Parathyroid adenoma (tissue), 2 donors: ENCODE results near the gene SNX27.

Experiments used
- H2AFZ ChIP-seq: fragments of 300-600 bp; sonication (generic); one replicate; pipeline ENCODE4 v1.7.0; 2017; ENCODE audit warnings: antibody characterized with exemption, mild to moderate bottlenecking
- H3K27ac ChIP-seq: fragments of 300-600 bp; sonication (generic); one replicate; pipeline ENCODE4 v1.7.0; 2017
- H3K27me3 ChIP-seq: fragments of 300-600 bp; sonication (generic); one replicate; pipeline ENCODE4 v1.7.0; 2017; ENCODE audit warnings: low read length; ENCODE audit not compliant: control insufficient read depth, insufficient read depth
- H3K36me3 ChIP-seq: fragments of 300-600 bp; sonication (generic); one replicate; pipeline ENCODE4 v1.7.0; 2017; ENCODE audit warnings: low read length; ENCODE audit not compliant: control insufficient read depth, insufficient read depth
- H3K4me1 ChIP-seq: fragments of 300-600 bp; sonication (generic); one replicate; pipeline ENCODE4 v1.7.0; 2017; ENCODE audit warnings: control low read depth
- H3K4me2 ChIP-seq: fragments of 300-600 bp; sonication (generic); one replicate; pipeline ENCODE4 v1.7.0; 2017; ENCODE audit warnings: low read length
- H3K4me3 ChIP-seq: fragments of 300-600 bp; sonication (generic); one replicate; pipeline ENCODE4 v1.7.0; 2017; ENCODE audit warnings: low read depth, low read length
- H3K79me2 ChIP-seq: fragments of 300-600 bp; sonication (generic); one replicate; pipeline ENCODE4 v1.7.0; 2017; ENCODE audit warnings: control low read depth
- H3K9ac ChIP-seq: fragments of 300-600 bp; sonication (generic); one replicate; pipeline ENCODE4 v1.7.0; 2017; ENCODE audit warnings: mild to moderate bottlenecking
- H3K9me3 ChIP-seq: fragments of 300-600 bp; sonication (generic); one replicate; pipeline ENCODE4 v1.7.0; 2017; ENCODE audit warnings: low read length; ENCODE audit not compliant: control insufficient read depth
- CTCF ChIP-seq: fragments of 300-600 bp; sonication (generic); IDR thresholded peaks from one replicate; pipeline ENCODE4 v1.7.0; 2017; ENCODE audit warnings: antibody characterized with exemption, mild to moderate bottlenecking
- donor health status: primary hyperparathyroidism.

Gene SNX27

GRCh38 chr1:151578941-151579340, 32.9 kb upstream of the SNX27 start:
- no peaks in the 10 kb centered on the region for H3K36me3 ChIP-seq
- H3K79me2 ChIP-seq, result no peaks in the 10 kb centered on the region
- H3K27ac ChIP-seq, result no peak overlapping the region
- H3K4me1 ChIP-seq, result peaks cover 18% of the 10 kb centered on the region
- H3K9ac ChIP-seq, result no peak overlapping the region
- no peaks in the 10 kb centered on the region for H3K9me3 ChIP-seq
- no peak for TF ChIP-seq CTCF
- H3K27me3 ChIP-seq, result no peaks in the 10 kb centered on the region
- H3K4me3 ChIP-seq, result no peak overlapping the region
- H3K4me2 ChIP-seq, result no peak overlapping the region
- H2AFZ ChIP-seq, result no peak overlapping the region

DNA sequence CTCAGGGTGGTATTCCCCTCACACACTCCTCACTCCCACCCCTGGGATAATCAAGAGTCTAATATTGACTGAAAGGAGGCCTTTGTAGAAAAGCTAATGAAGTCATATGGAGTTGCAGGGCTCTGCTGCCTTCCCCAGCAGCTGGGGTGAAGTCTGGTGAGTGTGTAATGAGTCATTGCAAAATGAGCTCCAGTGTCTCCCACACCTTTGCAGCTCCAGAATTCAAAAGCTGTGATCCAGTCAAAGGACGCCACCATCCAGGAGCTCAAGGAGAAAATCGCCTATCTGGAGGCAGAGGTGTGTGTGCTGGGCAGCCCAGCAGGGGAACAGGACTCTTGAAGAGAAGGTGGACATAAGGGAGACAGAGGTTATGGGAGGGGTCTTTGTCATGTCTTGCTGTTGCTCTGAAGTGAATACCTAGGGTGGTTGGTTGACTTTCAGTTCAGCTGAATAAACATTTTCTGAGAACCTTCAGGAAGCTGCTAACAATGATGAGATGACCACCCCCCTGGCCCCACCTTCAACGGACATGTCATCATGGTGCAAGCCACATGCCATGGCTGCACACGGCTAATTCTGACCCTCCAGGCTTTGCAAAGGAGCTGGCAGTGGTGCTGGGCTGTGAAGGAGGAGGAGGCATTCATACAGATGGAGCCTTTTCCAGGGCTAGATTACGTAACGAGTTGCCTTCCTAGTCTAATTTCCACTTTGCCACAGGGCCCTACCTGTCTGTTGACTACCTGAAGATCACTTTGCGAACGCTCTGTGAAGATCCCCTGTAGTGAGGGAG, 32.2 kb upstream of the SNX27 start:
- no peak for TF ChIP-seq CTCF
- no peaks in the 10 kb centered on the region for H3K36me3 ChIP-seq
- no peaks in the 10 kb centered on the region for H3K9me3 ChIP-seq
- no peak overlapping the region for H2AFZ ChIP-seq
- peaks cover 22% of the 10 kb centered on the region for H3K4me1 ChIP-seq
- H3K27me3 ChIP-seq, result no peaks in the 10 kb centered on the region
- no peak overlapping the region for H3K4me2 ChIP-seq
- H3K4me3 ChIP-seq, result no peak overlapping the region
- H3K9ac ChIP-seq, result no peak overlapping the region
- no peak overlapping the region for H3K27ac ChIP-seq
- no peaks in the 10 kb centered on the region for H3K79me2 ChIP-seq

- H3K4me3 ChIP-seq, result no peak overlapping the region
- H3K27me3 ChIP-seq, result no peaks in the 10 kb centered on the region
- H3K4me1 ChIP-seq, result peaks cover 13% of the 10 kb centered on the region
- no peak overlapping the region for H2AFZ ChIP-seq
- peak overlapping the region; percentile 80 for H3K27ac ChIP-seq
- H3K9me3 ChIP-seq, result no peaks in the 10 kb centered on the region
- H3K9ac ChIP-seq, result no peak overlapping the region
- H3K4me2 ChIP-seq, result no peak overlapping the region
- no peaks in the 10 kb centered on the region for H3K79me2 ChIP-seq
- no peaks in the 10 kb centered on the region for H3K36me3 ChIP-seq
- no peak for TF ChIP-seq CTCF
These were observed 30.4 kb upstream of the SNX27 start for GRCh38 chr1:151581451-151581850.

- TF ChIP-seq CTCF, result no peak
- H3K9ac ChIP-seq, result no peak overlapping the region
- H3K4me3 ChIP-seq, result no peak overlapping the region
- no peaks in the 10 kb centered on the region for H3K27me3 ChIP-seq
- H3K9me3 ChIP-seq, result no peaks in the 10 kb centered on the region
- H3K4me2 ChIP-seq, result no peak overlapping the region
- H3K79me2 ChIP-seq, result no peaks in the 10 kb centered on the region
- peaks cover 13% of the 10 kb centered on the region for H3K4me1 ChIP-seq
- H2AFZ ChIP-seq, result no peak overlapping the region
- H3K27ac ChIP-seq, result peak overlapping the region; percentile 80
- H3K36me3 ChIP-seq, result no peaks in the 10 kb centered on the region
These were observed 29.9 kb upstream of the SNX27 start for GRCh38 chr1:151581921-151582320.

- Histone ChIP-seq H3K27ac (no peak overlapping the region), H3K27me3 (no peaks in the 10 kb centered on the region), H2AFZ (no peak overlapping the region), H3K9ac (no peak overlapping the region), H3K9me3 (no peaks in the 10 kb centered on the region), H3K4me1 (peaks cover 10% of the 10 kb centered on the region), H3K79me2 (no peaks in the 10 kb centered on the region), H3K4me2 (peak overlapping the region; percentile 24), H3K4me3 (no peak overlapping the region), H3K36me3 (no peaks in the 10 kb centered on the region)
- no peak for TF ChIP-seq CTCF
These were observed 28.1 kb upstream of the SNX27 start for GRCh38 chr1:151583796-151584195.
